Transverse colon (tissue), 3 donors: ENCODE results near the gene TRIM56.
"Not testable (repeated sequence)": the region's sequence is repeated elsewhere in the genome, so short reads cannot be mapped to it uniquely, and the experiment has no call there.

Source experiments
- CTCF ChIP-seq, 5 experiments: fragments of 200-600 bp in 3 of 5; fragments of 450-650 bp in 2 of 5; sonication (generic) in 3 of 5; IDR thresholded peaks; 1 replicate in 2 of 5; 2 replicates in 3 of 5; pipeline ENCODE4 v1.5.1; 2016 to 2017; ENCODE audit warnings: antibody characterized with exemption in 5 of 5, inconsistent platforms in 3 of 5, mild to moderate bottlenecking in 2 of 5, moderate library complexity in 1 of 5
- EP300 ChIP-seq: sonication (generic); formaldehyde crosslinking; IDR thresholded peaks from one replicate; pipeline ENCODE4 v1.6.1; 2017; ENCODE audit warnings: antibody characterized with exemption, low read depth

GRCh38 chr7:101076183-101076582, 9.1 kb upstream of the TRIM56 start:
- TF ChIP-seq CTCF (IDR thresholded peaks at IDR 0.05); EP300: not testable (repeated sequence)
